Esophagus squamous epithelium (tissue), 5 donors: ENCODE measurements around the gene ARL6IP1. TPM values are rescaled to one million over a fixed set of nuclear protein-coding genes. Genes with fewer than 3 reads are reported as not detected.
"Not testable (repeated sequence)": the region's sequence is repeated elsewhere in the genome, so short reads cannot be mapped to it uniquely, and the experiment has no call there.

Experiments used
- DNase-seq: peaks from one replicate; lab custom pipeline; 2025; lab: John Stamatoyannopoulos, UW
- H3K27ac ChIP-seq, 4 donors: fragments of 200-600 bp; sonication (generic); one replicate each; pipeline ENCODE4 v1.5.1; 2016 to 2019; ENCODE audit warnings: mild to moderate bottlenecking in 1 of 4
- H3K27me3 ChIP-seq, 4 donors: fragments of 200-600 bp; sonication (generic); 1 replicate in 3 of 4; 2 replicates in 1 of 4; pipeline versions ENCODE4 v1.5.1 to v1.6.0; 2017 to 2021; ENCODE audit warnings: antibody characterized with exemption in 1 of 4
- H3K36me3 ChIP-seq, 3 donors: fragments of 200-600 bp; sonication (generic); one replicate each; pipeline ENCODE4 v1.5.1; 2016 to 2019
- H3K4me1 ChIP-seq, 3 donors: fragments of 200-600 bp; sonication (generic); one replicate each; pipeline ENCODE4 v1.5.1; 2017 to 2019
- H3K4me3 ChIP-seq, 4 donors: fragments of 200-600 bp; sonication (generic); 1 replicate in 3 of 4; 2 replicates in 1 of 4; pipeline ENCODE4 v1.5.1; 2016 to 2019; ENCODE audit warnings: mild to moderate bottlenecking in 2 of 4, moderate library complexity in 1 of 4
- H3K9me3 ChIP-seq, 3 donors: fragments of 200-600 bp; sonication (generic); one replicate each; pipeline ENCODE4 v1.5.1; 2016 to 2019
- POLR2A ChIP-seq, 4 donors: fragments of 450-650 bp; IDR thresholded peaks; one replicate each; pipeline ENCODE4 v1.6.1; 2017; ENCODE audit warnings: antibody characterized with exemption in 4 of 4, mild to moderate bottlenecking in 4 of 4, moderate library complexity in 3 of 4
- WGBS, 2 donors: methylation state at CpG; one replicate each; pipeline ENCODE4 v1.1.5; 2018; 5-methylcytosine and 5-hydroxymethylcytosine counted together
- intact Hi-C: fragments of 100-400 bp; cut with DNase I; formaldehyde crosslinking; loops from one replicate; pipeline ENCODE4 v1.15.0; 2022
- total RNA-seq, 4 donors: library from RNA; depleted of rRNA; stranded (reverse); fragments of >200 nt; gene quantifications; one replicate each; pipeline ENCODE4 v1.1.0, GENCODE V29; 2016
- TF ChIP-seq, protein P1 (sequence below), 6 experiments: fragments of 450-650 bp in 4 of 6; fragments of 200-600 bp in 2 of 6; sonication (generic) in 2 of 6; IDR thresholded peaks; one replicate each; pipeline ENCODE4 v1.5.1; 2016 to 2019; ENCODE audit warnings: antibody characterized with exemption in 6 of 6, mild to moderate bottlenecking in 4 of 6, moderate library complexity in 4 of 6
- donor health status: DM: yes; HTN: yes; CAD: no.

ARL6IP1 gene
- total RNA-seq, 4 donors from 2014 or later: 76.5 to 171 (median 135) TPM

DNA sequence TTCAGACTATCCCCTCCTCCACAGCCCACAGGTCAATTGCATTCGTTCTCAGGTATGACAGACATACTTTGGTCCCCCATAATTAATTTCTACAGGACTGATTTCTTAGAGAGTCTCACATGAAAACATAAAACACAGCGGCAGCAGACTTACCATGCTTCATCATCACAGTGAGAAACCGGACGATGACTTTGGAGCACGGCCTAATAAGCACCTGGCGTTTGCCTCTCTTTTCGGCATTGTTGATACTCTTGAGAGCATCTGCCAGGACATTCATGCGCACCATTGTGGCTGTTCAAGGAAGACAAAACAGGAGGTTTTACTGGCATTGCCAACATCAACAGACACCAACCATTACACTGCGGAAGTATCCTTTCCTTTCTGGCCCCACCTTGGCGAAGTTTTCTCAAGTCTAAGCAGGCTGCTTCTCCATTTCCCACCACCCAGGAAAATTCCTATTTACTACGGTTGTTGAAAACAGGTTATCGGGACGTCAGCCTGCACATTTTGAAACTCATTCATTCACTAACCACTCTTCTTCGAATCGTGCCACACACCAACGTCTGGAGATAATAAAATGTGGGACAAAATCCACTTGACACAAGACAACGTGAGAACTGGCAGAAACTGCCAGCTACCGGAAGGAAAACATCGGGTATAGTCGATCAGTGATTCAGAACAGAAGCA, 12.4 kb downstream of the ARL6IP1 start:
- H3K27ac ChIP-seq: peak overlapping the region; percentile 90 to 95 (median 93)
- peak overlapping the region; percentile 74 to 98 (median 90) for H3K4me3 ChIP-seq
- TF ChIP-seq POLR2A (IDR thresholded peaks at IDR 0.05): no peak
- TF ChIP-seq, protein P1, sequence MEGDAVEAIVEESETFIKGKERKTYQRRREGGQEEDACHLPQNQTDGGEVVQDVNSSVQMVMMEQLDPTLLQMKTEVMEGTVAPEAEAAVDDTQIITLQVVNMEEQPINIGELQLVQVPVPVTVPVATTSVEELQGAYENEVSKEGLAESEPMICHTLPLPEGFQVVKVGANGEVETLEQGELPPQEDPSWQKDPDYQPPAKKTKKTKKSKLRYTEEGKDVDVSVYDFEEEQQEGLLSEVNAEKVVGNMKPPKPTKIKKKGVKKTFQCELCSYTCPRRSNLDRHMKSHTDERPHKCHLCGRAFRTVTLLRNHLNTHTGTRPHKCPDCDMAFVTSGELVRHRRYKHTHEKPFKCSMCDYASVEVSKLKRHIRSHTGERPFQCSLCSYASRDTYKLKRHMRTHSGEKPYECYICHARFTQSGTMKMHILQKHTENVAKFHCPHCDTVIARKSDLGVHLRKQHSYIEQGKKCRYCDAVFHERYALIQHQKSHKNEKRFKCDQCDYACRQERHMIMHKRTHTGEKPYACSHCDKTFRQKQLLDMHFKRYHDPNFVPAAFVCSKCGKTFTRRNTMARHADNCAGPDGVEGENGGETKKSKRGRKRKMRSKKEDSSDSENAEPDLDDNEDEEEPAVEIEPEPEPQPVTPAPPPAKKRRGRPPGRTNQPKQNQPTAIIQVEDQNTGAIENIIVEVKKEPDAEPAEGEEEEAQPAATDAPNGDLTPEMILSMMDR (IDR thresholded peaks at IDR 0.05): no peak
- H3K36me3 ChIP-seq: peaks cover 21 to 73% (median 33%) of the 10 kb centered on the region in 3 donors
- no peaks in the 10 kb centered on the region for H3K27me3 ChIP-seq
- 5 to 8% methylated on average over 20 of the region's 20 CpGs for WGBS, 2 donors
- no peaks in the 10 kb centered on the region for H3K9me3 ChIP-seq
- H3K4me1 ChIP-seq: peaks cover 30 to 77% (median 56%) of the 10 kb centered on the region in 3 donors
- DNase-seq: no peak
- intact Hi-C loops: no loop called here

- intact Hi-C loops: no loop called here
- H3K27me3 ChIP-seq: no peaks in the 10 kb centered on the region
- peaks cover 17 to 77% (median 42%) of the 10 kb centered on the region in 3 donors for H3K36me3 ChIP-seq
- WGBS, 2 donors: 50 to 63% methylated on average over 8 of the region's 8 CpGs
- no peak for DNase-seq
- H3K4me1 ChIP-seq: peaks cover 30 to 59% (median 42%) of the 10 kb centered on the region in 3 donors
- no peaks in the 10 kb centered on the region for H3K9me3 ChIP-seq
- H3K4me3 ChIP-seq: peak overlapping the region in 1 of 4 donors; percentile 74
- H3K27ac ChIP-seq: peak overlapping the region in 3 of 4 donors; percentile 28 to 63 (median 53)
- no peak for TF ChIP-seq POLR2A (IDR thresholded peaks at IDR 0.05)
- TF ChIP-seq, protein P1 (IDR thresholded peaks at IDR 0.05): no peak
Observed at GRCh38 chr16:18784917-18785623, 16.3 kb downstream of the ARL6IP1 start.

GRCh38 chr16:18783430-18784341, 17.7 kb downstream of the ARL6IP1 start:
- no peaks in the 10 kb centered on the region for H3K9me3 ChIP-seq
- peaks cover 17 to 75% (median 42%) of the 10 kb centered on the region in 3 donors for H3K36me3 ChIP-seq
- no peak for DNase-seq
- no peak overlapping the region for H3K27ac ChIP-seq
- WGBS, 2 donors: 73% methylated on average over 15 to 16 of the region's 17 CpGs
- intact Hi-C loops: no loop called here
- H3K27me3 ChIP-seq: no peaks in the 10 kb centered on the region
- no peak overlapping the region for H3K4me3 ChIP-seq
- no peak for TF ChIP-seq POLR2A (IDR thresholded peaks at IDR 0.05)
- TF ChIP-seq, protein P1 (IDR thresholded peaks at IDR 0.05): no peak
- peaks cover 27 to 52% (median 40%) of the 10 kb centered on the region in 3 donors for H3K4me1 ChIP-seq

- intact Hi-C loops: no loop called here
- no peak for DNase-seq
- H3K36me3 ChIP-seq: peaks cover 17 to 67% (median 42%) of the 10 kb centered on the region in 3 donors
Observed at GRCh38 chr16:18782697-18783429, 18.5 kb downstream of the ARL6IP1 start.

GRCh38 chr16:18781232-18781631, 20.1 kb downstream of the ARL6IP1 start:
- WGBS, 2 donors: no CpG with 5 or more reads among the region's 6 CpGs
- peaks cover 7 to 28% (median 15%) of the 10 kb centered on the region in 3 donors for H3K4me1 ChIP-seq
- H3K4me3 ChIP-seq, H3K9me3 ChIP-seq, intact Hi-C loops, H3K27me3 ChIP-seq, DNase-seq, H3K27ac ChIP-seq: not testable (repeated sequence)
- H3K36me3 ChIP-seq: peaks cover 11 to 50% (median 35%) of the 10 kb centered on the region in 3 donors

More at GRCh38 chr16:18782697-18783429, 18.5 kb downstream of the ARL6IP1 start:
- Histone ChIP-seq H3K9me3 (no peaks in the 10 kb centered on the region), H3K4me3 (no peak overlapping the region), H3K27me3 (no peaks in the 10 kb centered on the region), H3K4me1 (peaks cover 19 to 44% (median 31%) of the 10 kb centered on the region in 3 donors), H3K27ac (no peak overlapping the region)
- TF ChIP-seq, protein P1 (IDR thresholded peaks at IDR 0.05): no peak
- WGBS, 2 donors: 81 to 90% methylated on average over 8 of the region's 8 CpGs

DNA sequence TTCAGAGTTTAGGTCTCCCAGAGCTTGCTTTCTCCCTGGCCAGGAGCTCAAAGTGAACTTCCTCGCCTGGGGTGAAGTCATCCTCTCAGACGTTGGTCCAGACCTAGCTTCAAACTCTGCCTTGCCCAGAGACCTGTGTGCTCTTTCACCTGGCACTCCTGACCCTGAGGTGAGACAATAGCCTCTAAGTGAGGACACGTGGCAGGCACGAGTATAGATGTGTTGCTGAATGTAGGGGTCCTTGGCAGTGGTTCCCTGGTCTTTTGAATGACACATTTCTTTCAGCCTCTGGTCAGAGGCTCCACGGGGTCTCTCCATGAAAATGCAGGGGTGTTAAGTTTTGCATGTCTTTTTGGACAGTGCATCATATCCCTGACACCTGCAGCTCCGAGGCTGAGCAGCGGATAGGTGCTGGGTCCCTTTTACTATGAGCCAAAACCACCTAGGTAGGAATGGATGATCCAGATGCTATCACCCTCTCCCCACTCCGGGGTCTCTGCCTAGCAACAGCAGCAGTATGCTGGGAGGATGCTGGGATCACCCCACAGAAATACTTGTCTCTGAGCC, 20.8 kb downstream of the ARL6IP1 start:
- 40 to 75% methylated on average over 1 to 6 of the region's 8 CpGs for WGBS, 2 donors

DNA sequence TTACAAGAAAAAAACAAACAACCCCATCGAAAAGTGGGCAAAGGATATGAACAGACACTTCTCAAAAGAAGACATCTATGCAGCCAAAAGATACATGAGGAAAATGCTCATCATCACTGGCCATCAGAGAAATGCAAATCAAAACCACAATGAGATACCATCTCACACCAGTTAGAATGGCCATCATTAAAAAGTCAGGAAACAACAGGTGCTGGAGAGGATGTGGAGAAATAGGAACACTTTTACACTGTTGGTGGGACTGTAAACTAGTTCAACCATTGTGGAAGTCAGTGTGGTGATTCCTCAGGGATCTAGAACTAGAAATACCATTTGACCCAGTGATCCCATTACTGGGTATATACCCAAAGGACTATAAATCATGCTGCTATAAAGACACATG, 23.7 kb downstream of the ARL6IP1 start:
- H3K36me3 ChIP-seq: peaks cover 0 to 15% (median 3%) of the 10 kb centered on the region in 3 donors
- H3K27ac ChIP-seq, DNase-seq, H3K4me1 ChIP-seq, intact Hi-C loops, H3K27me3 ChIP-seq, H3K4me3 ChIP-seq, H3K9me3 ChIP-seq: not testable (repeated sequence)
- WGBS, 2 donors: no CpG with 5 or more reads among the region's 1 CpG

More for the DNA sequence above, 20.8 kb downstream of the ARL6IP1 start:
- H3K27ac ChIP-seq, H3K9me3 ChIP-seq, intact Hi-C loops, H3K27me3 ChIP-seq, DNase-seq, H3K4me3 ChIP-seq: not testable (repeated sequence)
- Histone ChIP-seq H3K4me1 (peaks cover 2 to 21% (median 8%) of the 10 kb centered on the region in 3 donors), H3K36me3 (peaks cover 4 to 44% (median 28%) of the 10 kb centered on the region in 3 donors)
